MM.1S (cell line): ENCODE results near the gene NEGR1.

ENCODE experiments used
- EZH2 ChIP-seq: fragments of 300-600 bp; sonication (generic); optimal IDR thresholded peaks from 2 replicates; pipeline ENCODE3; 2017; ENCODE audit warnings: low read depth, mild to moderate bottlenecking, antibody characterized with exemption, low read length, mixed read lengths
- TF ChIP-seq, protein P1 (sequence below): fragments of 300-600 bp; sonication (generic); IDR thresholded peaks from 2 replicates; pipeline ENCODE4 v1.5.1; 2016; ENCODE audit warnings: antibody characterized with exemption, low read length, mixed read lengths

DNA sequence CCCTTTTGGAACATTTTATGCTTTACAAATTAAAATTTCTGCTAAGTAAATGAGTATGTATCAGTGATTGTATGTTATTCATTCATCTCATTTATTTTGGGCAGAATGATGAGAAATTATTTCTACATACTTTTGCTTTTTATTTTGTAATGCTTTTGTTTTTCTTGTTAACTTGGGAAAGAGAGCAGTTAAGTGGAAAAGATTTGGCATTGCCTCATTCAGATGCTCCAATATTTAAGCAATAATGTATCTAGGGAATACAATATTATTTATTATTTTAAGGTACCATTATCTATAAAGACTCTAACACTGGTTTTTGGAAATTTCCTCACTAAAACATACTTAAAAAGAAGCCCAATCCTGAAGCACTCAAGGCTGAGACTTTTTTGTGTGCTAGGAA, 431.8 kb downstream of the NEGR1 start:
- TF ChIP-seq, protein P1, sequence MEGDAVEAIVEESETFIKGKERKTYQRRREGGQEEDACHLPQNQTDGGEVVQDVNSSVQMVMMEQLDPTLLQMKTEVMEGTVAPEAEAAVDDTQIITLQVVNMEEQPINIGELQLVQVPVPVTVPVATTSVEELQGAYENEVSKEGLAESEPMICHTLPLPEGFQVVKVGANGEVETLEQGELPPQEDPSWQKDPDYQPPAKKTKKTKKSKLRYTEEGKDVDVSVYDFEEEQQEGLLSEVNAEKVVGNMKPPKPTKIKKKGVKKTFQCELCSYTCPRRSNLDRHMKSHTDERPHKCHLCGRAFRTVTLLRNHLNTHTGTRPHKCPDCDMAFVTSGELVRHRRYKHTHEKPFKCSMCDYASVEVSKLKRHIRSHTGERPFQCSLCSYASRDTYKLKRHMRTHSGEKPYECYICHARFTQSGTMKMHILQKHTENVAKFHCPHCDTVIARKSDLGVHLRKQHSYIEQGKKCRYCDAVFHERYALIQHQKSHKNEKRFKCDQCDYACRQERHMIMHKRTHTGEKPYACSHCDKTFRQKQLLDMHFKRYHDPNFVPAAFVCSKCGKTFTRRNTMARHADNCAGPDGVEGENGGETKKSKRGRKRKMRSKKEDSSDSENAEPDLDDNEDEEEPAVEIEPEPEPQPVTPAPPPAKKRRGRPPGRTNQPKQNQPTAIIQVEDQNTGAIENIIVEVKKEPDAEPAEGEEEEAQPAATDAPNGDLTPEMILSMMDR = no peak
- no peak for TF ChIP-seq EZH2
